HepG2 (cell line): ENCODE results near the gene CCBE1. TPM values are rescaled to one million over a fixed set of nuclear protein-coding genes. Genes with fewer than 3 reads are reported as not detected.

Experiments used
- ATAC-seq: fragments of 200-7000 bp; cut with Tn5 transposase; 3 replicates; pipeline ENCODE4 v1.9.1; 2020; ENCODE audit warnings: mild to moderate bottlenecking, moderate library complexity
- BruUV-seq: library from RNA; stranded (reverse); fragments of 400-500 nt; replicated peaks from 2 replicates; lab custom pipeline; 2021; lab: Mats Ljungman, UMichigan
- CTCF ChIA-PET: fragments of 300-600 bp; formaldehyde crosslinking; extraction: SDS; loops from one replicate; lab custom pipeline; 2021; ENCODE audit warnings: low total read pairs, inconsistent platforms, low intra/inter-chr PET ratio; lab: Yijun Ruan, JAX
- POLR2A ChIA-PET: fragments of 350-600 bp; sonication (Branson Sonifier 250); formaldehyde crosslinking; loops from one replicate; lab custom pipeline; 2020; ENCODE audit warnings: antibody characterized with exemption, inconsistent platforms; lab: Yijun Ruan, JAX
- DNase-seq: peaks from one replicate; pipeline ENCODE4 v3.0.0-alpha.2; 2015; ENCODE audit warnings: low spot score
- FAIRE-seq: peaks from 3 replicates; lab custom pipeline; 2011; peaks lifted over from hg19 to GRCh38; lab: Jason Lieb, UNC
- H2AFZ ChIP-seq: one replicate; pipeline ENCODE4 v1.6.1; 2011; ENCODE audit warnings: low read length, inconsistent platforms
- H3K27ac ChIP-seq: fragments of 300-600 bp; 3 replicates; pipeline ENCODE4 v1.8.0; 2011; ENCODE audit warnings: mixed run types, mild to moderate bottlenecking, mixed read lengths, low read length, inconsistent platforms; ENCODE audit not compliant: insufficient read depth; ENCODE audit errors: extremely low read length
- H3K27me3 ChIP-seq, 2 experiments: fragments of 200-600 bp in 1 of 2; 2 replicates in 1 of 2; 3 replicates in 1 of 2; pipeline versions ENCODE4 v1.6.0 to v1.8.0; 2011; ENCODE audit warnings: low read length in 2 of 2, mild to moderate bottlenecking in 2 of 2, moderate library complexity in 2 of 2, inconsistent platforms in 1 of 2; ENCODE audit not compliant: insufficient read depth in 2 of 2, control insufficient read depth in 1 of 2
- H3K36me3 ChIP-seq, 2 experiments: fragments of 200-600 bp in 1 of 2; replicated peaks in 1 of 2; 2 replicates in 1 of 2; 3 replicates in 1 of 2; pipeline versions ENCODE4 v1.5.1 to v1.8.0; 2011; ENCODE audit warnings: low read length in 2 of 2, inconsistent platforms in 1 of 2; ENCODE audit not compliant: insufficient read depth in 2 of 2, control insufficient read depth in 1 of 2
- H3K4me1 ChIP-seq: 2 replicates; pipeline ENCODE4 v1.5.1; 2012; ENCODE audit warnings: low read length, inconsistent platforms; ENCODE audit not compliant: insufficient read depth
- H3K4me2 ChIP-seq: 2 replicates; pipeline ENCODE4 v1.6.0; 2011; ENCODE audit warnings: low read depth, low read length, inconsistent platforms
- H3K4me3 ChIP-seq, 3 experiments: fragments of 200-600 bp in 1 of 3; sonication (generic), shearing (Covaris generic) in 1 of 3; replicated peaks in 1 of 3; 2 replicates each; pipeline ENCODE4 v1.5.1; 2011 to 2016; ENCODE audit warnings: low read length in 3 of 3, inconsistent platforms in 2 of 3, low read depth in 2 of 3, mild to moderate bottlenecking in 2 of 3, control low read depth in 1 of 3, mixed read lengths in 1 of 3; ENCODE audit not compliant: insufficient read depth in 1 of 3
- H3K79me2 ChIP-seq: one replicate; pipeline ENCODE4 v1.6.1; 2011; ENCODE audit warnings: low read length, inconsistent platforms; ENCODE audit not compliant: insufficient read depth
- H3K9ac ChIP-seq: 2 replicates; pipeline ENCODE4 v1.6.0; 2011; ENCODE audit warnings: mild to moderate bottlenecking, low read depth, low read length, inconsistent platforms; ENCODE audit not compliant: insufficient read depth
- H3K9me3 ChIP-seq: 2 replicates; pipeline ENCODE4 v1.5.1; 2012; ENCODE audit warnings: mild to moderate bottlenecking, low read length
- H4K20me1 ChIP-seq: 2 replicates; pipeline ENCODE4 v1.6.0; 2011; ENCODE audit warnings: inconsistent platforms, mild to moderate bottlenecking, low read length, moderate library complexity; ENCODE audit not compliant: insufficient read depth
- EEA1 ChIP-seq: sonication (generic); formaldehyde crosslinking; IDR thresholded peaks from 2 replicates; pipeline ENCODE4 v1.5.1; 2020; ENCODE audit warnings: mild to moderate bottlenecking, missing genetic modification reagents, borderline replicate concordance
- ELF1 ChIP-seq: sonication (generic); formaldehyde crosslinking; IDR thresholded peaks from 2 replicates; pipeline ENCODE4 v1.4.0; 2020; ENCODE audit warnings: missing genetic modification reagents
- FOXK1 ChIP-seq: sonication (generic); formaldehyde crosslinking; IDR thresholded peaks from 2 replicates; pipeline ENCODE4 v1.4.0; 2020; ENCODE audit warnings: low read depth, missing genetic modification reagents, borderline replicate concordance
- HBP1 ChIP-seq: IDR thresholded peaks from 2 replicates; pipeline ENCODE4 v1.6.1; 2016; ENCODE audit warnings: low read depth, control low read depth
- HMGXB4 ChIP-seq, 2 experiments: sonication (generic) in 1 of 2; formaldehyde crosslinking in 1 of 2; IDR thresholded peaks; 2 replicates each; pipeline versions ENCODE4 v1.4.0 to v1.6.1; 2018 to 2020; ENCODE audit warnings: missing genetic modification reagents in 2 of 2, borderline replicate concordance in 1 of 2, low read depth in 1 of 2, mild to moderate bottlenecking in 1 of 2, missing biosample characterization in 1 of 2
- JARID2 ChIP-seq: sonication (generic); formaldehyde crosslinking; IDR thresholded peaks from 2 replicates; pipeline ENCODE4 v1.8.1; 2023; ENCODE audit warnings: missing genetic modification reagents, inconsistent platforms; ENCODE audit not compliant: insufficient replicate concordance
- RAD51 ChIP-seq: fragments of 450-650 bp; IDR thresholded peaks from 2 replicates; pipeline ENCODE4 v1.6.1; 2016; ENCODE audit warnings: borderline replicate concordance
- ZBED4 ChIP-seq: sonication (generic); formaldehyde crosslinking; IDR thresholded peaks from 2 replicates; pipeline ENCODE4 v1.4.0; 2020; ENCODE audit warnings: missing genetic modification reagents, borderline replicate concordance
- ZC3H13 ChIP-seq: sonication (generic); formaldehyde crosslinking; IDR thresholded peaks from 2 replicates; pipeline ENCODE4 v1.8.1; 2023; ENCODE audit warnings: mild to moderate bottlenecking, missing genetic modification reagents, moderate library complexity
- ZNF382 ChIP-seq: sonication (generic); formaldehyde crosslinking; IDR thresholded peaks from 2 replicates; pipeline ENCODE4 v1.5.0; 2020; ENCODE audit warnings: missing genetic modification reagents, mild to moderate bottlenecking, borderline replicate concordance
- WGBS: methylation state at CpG from one replicate; pipeline ENCODE4 v1.1.6; 2017; ENCODE audit warnings: low lambda C conversion rate; 5-methylcytosine and 5-hydroxymethylcytosine counted together
- in situ Hi-C: cut with HindIII; loops from 2 replicates; pipeline ENCODE4 v1.10.0; 2017; ENCODE audit warnings: low pct_unique_long_range_greater_than_20kb; ENCODE audit not compliant: extremely low pct_ligation_motif_present
- intact Hi-C: fragments of 100-400 bp; cut with micrococcal nuclease; formaldehyde crosslinking; loops from one replicate; pipeline ENCODE4 v1.10.0; 2022; ENCODE audit not compliant: unreplicated experiment
- polyA plus RNA-seq, 8 experiments: library from polyadenylated mRNA; depleted of rRNA in 3 of 8; stranded (reverse) in 7 of 8; unstranded in 1 of 8; fragments of >200 nt; fragmentation: Illumina TruSeq in 4 of 8; extraction: Trizol in 4 of 8; gene quantifications; 2 replicates each; pipeline versions ENCODE4 v1.2.1 to v1.2.3, GENCODE V29; 2011 to 2016; ENCODE audit warnings: low read depth in 4 of 8, missing spikeins in 1 of 8, mixed read lengths in 1 of 8; ENCODE audit not compliant: insufficient read depth in 1 of 8
- total RNA-seq, 5 experiments: library from RNA; depleted of rRNA; stranded (reverse); fragments of >200 nt; fragmentation: Illumina TruSeq; extraction: Trizol; gene quantifications; 2 replicates each; pipeline ENCODE4 v1.2.3, GENCODE V29; 2016; ENCODE audit warnings: low read depth in 1 of 5

Gene CCBE1
- total and polyA plus RNA-seq, 2 of the 13 experiments (the other 11 are each of a cell fraction or from before 2014, with no cell fraction given), result not detected

- no peak for DNase-seq
- Histone ChIP-seq H3K9me3 (no peaks in the 10 kb centered on the region; the same call in 1 of the 2 replicates), H3K4me1 (no peaks in the 10 kb centered on the region), H3K36me3 (no peaks in the 10 kb centered on the region), H3K4me3 (no peak overlapping the region), H2AFZ (no peak overlapping the region), H4K20me1 (no peaks in the 10 kb centered on the region), H3K79me2 (no peaks in the 10 kb centered on the region), H3K27ac (no peak overlapping the region), H3K9ac (no peak overlapping the region), H3K4me2 (no peak overlapping the region), H3K27me3 (peaks cover 1 to 24% of the 10 kb centered on the region in 2 experiments; a peak in 2 of 5 replicates)
- CTCF ChIA-PET, result no interaction called here
- no peak for FAIRE-seq
- no TSS peak for BruUV-seq
- POLR2A ChIA-PET, result no interaction called here
- intact Hi-C loops, result no loop called here
- TF ChIP-seq ZNF382, result no peak
- no peak for TF ChIP-seq JARID2 (CRISPR knock-in tag)
- no peak for TF ChIP-seq EEA1 (CRISPR knock-in tag)
- no peak for TF ChIP-seq ZC3H13 (CRISPR knock-in tag)
- TF ChIP-seq RAD51, result no peak
- no peak for TF ChIP-seq ZBED4 (CRISPR knock-in tag)
- no peak for TF ChIP-seq HBP1 (CRISPR knock-in tag)
- no peak for TF ChIP-seq ELF1 (CRISPR knock-in tag)
- no peak for TF ChIP-seq HMGXB4 (CRISPR knock-in tag; IDR thresholded peaks at IDR 0.05; ENCODE audit: borderline replicate concordance in 1 of 2, low read depth in 1 of 2)
- no peak for TF ChIP-seq FOXK1 (CRISPR knock-in tag)
- whole genome bisulfite sequencing, result 15% methylated on average over 8 of the region's 8 CpGs
- ATAC-seq, result no peak
- in situ Hi-C loops, result no loop called here
These were observed 36.2 kb downstream of the CCBE1 start for GRCh38 chr18:59660786-59661743.
